Measurements from ENCODE around the gene MELK. TPM values are rescaled to one million over a fixed set of nuclear protein-coding genes. Genes with fewer than 3 reads are reported as not detected.
"Not testable (repeated sequence)": the region's sequence is repeated elsewhere in the genome, so short reads cannot be mapped to it uniquely, and the experiment has no call there.

The MELK gene
- total and polyA plus RNA-seq, 2 experiments from 2014 or later: 11.0 to 12.5 TPM

- Histone ChIP-seq H3K9me2 (replicated peaks; ENCODE audit: insufficient read depth) (no peaks in the 10 kb centered on the region), H3K4me1 (ENCODE audit: insufficient read depth) (no peaks in the 10 kb centered on the region), H3K27me3 (no peaks in the 10 kb centered on the region), H3K27ac (no peak overlapping the region), H3K79me2 (no peaks in the 10 kb centered on the region), H4K20me1 (ENCODE audit: insufficient read depth, poor library complexity, severe bottlenecking) (no peaks in the 10 kb centered on the region), H2AFZ (no peak overlapping the region), H3K4me3 (no peak overlapping the region), H3K9me3 (ENCODE audit: low read depth) (no peaks in the 10 kb centered on the region), H3K4me2 (no peak overlapping the region), H3K36me3 (replicated peaks; ENCODE audit: insufficient read depth, low read depth) (no peaks in the 10 kb centered on the region)
- 78% methylated on average over 8 of the region's 8 CpGs for WGBS (ENCODE audit: low lambda C conversion rate, missing lambda C conversion rate)
- TF ChIP-seq EZH2 (IDR thresholded peaks at IDR 0.05; ENCODE audit: borderline replicate concordance) (no peak), CTCF (IDR thresholded peaks at IDR 0.05; ENCODE audit: poor library complexity) (no peak)
- DNase-seq (ENCODE audit: low spot score): no peak
These were observed 5.9 kb upstream of the MELK start for GRCh38 chr9:36566813-36567221.

GRCh38 chr9:36568681-36569080, 4.0 kb upstream of the MELK start:
- H3K4me2 ChIP-seq; H3K9me2 ChIP-seq (replicated peaks; ENCODE audit: insufficient read depth); H3K27me3 ChIP-seq; H3K36me3 ChIP-seq (replicated peaks; ENCODE audit: insufficient read depth, low read depth); H2AFZ ChIP-seq; H3K79me2 ChIP-seq; H3K27ac ChIP-seq; H3K9me3 ChIP-seq (ENCODE audit: low read depth); H3K4me3 ChIP-seq; DNase-seq (ENCODE audit: low spot score); H4K20me1 ChIP-seq (ENCODE audit: insufficient read depth, poor library complexity, severe bottlenecking); H3K4me1 ChIP-seq (ENCODE audit: insufficient read depth): not testable (repeated sequence)
- WGBS (ENCODE audit: low lambda C conversion rate, missing lambda C conversion rate): 89% methylated on average over 4 of the region's 4 CpGs

- H4K20me1 ChIP-seq (ENCODE audit: insufficient read depth, poor library complexity, severe bottlenecking): no peaks in the 10 kb centered on the region
- no peaks in the 10 kb centered on the region for H3K27me3 ChIP-seq
- no peak for DNase-seq (ENCODE audit: low spot score)
- peaks cover 5% of the 10 kb centered on the region for H3K4me1 ChIP-seq (ENCODE audit: insufficient read depth)
- 85% methylated on average over 2 of the region's 2 CpGs for WGBS (ENCODE audit: low lambda C conversion rate, missing lambda C conversion rate)
- no peak overlapping the region for H3K4me2 ChIP-seq
- H3K9me3 ChIP-seq (ENCODE audit: low read depth): no peaks in the 10 kb centered on the region
- H3K9me2 ChIP-seq (replicated peaks; ENCODE audit: insufficient read depth): no peaks in the 10 kb centered on the region
- H3K4me3 ChIP-seq: no peak overlapping the region
- TF ChIP-seq EZH2phosphoT487 (IDR thresholded peaks at IDR 0.05; ENCODE audit: low read depth, severe bottlenecking, unreplicated experiment) (no peak), EZH2 (IDR thresholded peaks at IDR 0.05; ENCODE audit: borderline replicate concordance) (no peak), CTCF (IDR thresholded peaks at IDR 0.05; ENCODE audit: poor library complexity) (no peak)
- no peaks in the 10 kb centered on the region for H3K36me3 ChIP-seq (replicated peaks; ENCODE audit: insufficient read depth, low read depth)
- H3K79me2 ChIP-seq: peaks cover 18% of the 10 kb centered on the region
- no peak overlapping the region for H3K27ac ChIP-seq
- no peak overlapping the region for H2AFZ ChIP-seq
These were observed 1.4 kb upstream of the MELK start for GRCh38 chr9:36571333-36571732.

- not testable (repeated sequence) for H3K36me3 ChIP-seq (replicated peaks; ENCODE audit: insufficient read depth, low read depth); H3K27ac ChIP-seq; H3K4me3 ChIP-seq; DNase-seq (ENCODE audit: low spot score); H3K27me3 ChIP-seq; H3K9me2 ChIP-seq (replicated peaks; ENCODE audit: insufficient read depth); H4K20me1 ChIP-seq (ENCODE audit: insufficient read depth, poor library complexity, severe bottlenecking); H3K4me1 ChIP-seq (ENCODE audit: insufficient read depth); H3K9me3 ChIP-seq (ENCODE audit: low read depth)
- H2AFZ ChIP-seq: peak overlapping the region; percentile 100
- H3K4me2 ChIP-seq: peak overlapping the region; percentile 86
- 91% methylated on average over 8 of the region's 8 CpGs for WGBS (ENCODE audit: low lambda C conversion rate, missing lambda C conversion rate)
- H3K79me2 ChIP-seq: peaks cover 44% of the 10 kb centered on the region
These were observed 1.4 kb downstream of the MELK start for GRCh38 chr9:36574045-36574444.

- Histone ChIP-seq H3K4me1 (ENCODE audit: insufficient read depth) (peaks cover 5% of the 10 kb centered on the region), H3K9me3 (ENCODE audit: low read depth) (no peaks in the 10 kb centered on the region), H3K79me2 (peaks cover 57% of the 10 kb centered on the region), H3K4me2 (peak overlapping the region; percentile 59), H3K36me3 (replicated peaks; ENCODE audit: insufficient read depth, low read depth) (no peaks in the 10 kb centered on the region), H3K27me3 (no peaks in the 10 kb centered on the region), H2AFZ (no peak overlapping the region), H3K27ac (peak overlapping the region; percentile 12), H3K9me2 (replicated peaks; ENCODE audit: insufficient read depth) (no peaks in the 10 kb centered on the region), H4K20me1 (ENCODE audit: insufficient read depth, poor library complexity, severe bottlenecking) (no peaks in the 10 kb centered on the region), H3K4me3 (no peak overlapping the region)
- 42% methylated on average over 2 of the region's 2 CpGs for WGBS (ENCODE audit: low lambda C conversion rate, missing lambda C conversion rate)
- DNase-seq (ENCODE audit: low spot score): no peak
- no peak for TF ChIP-seq CTCF (IDR thresholded peaks at IDR 0.05; ENCODE audit: poor library complexity)
- TF ChIP-seq EZH2phosphoT487 (IDR thresholded peaks at IDR 0.05; ENCODE audit: low read depth, severe bottlenecking, unreplicated experiment): no peak
- no peak for TF ChIP-seq EZH2 (IDR thresholded peaks at IDR 0.05; ENCODE audit: borderline replicate concordance)
These were observed 2.8 kb downstream of the MELK start for GRCh38 chr9:36575411-36575882.

Data from hepatocyte (in vitro differentiated cells).